ENCODE results near the gene MX2.

The MX2 gene

DNA sequence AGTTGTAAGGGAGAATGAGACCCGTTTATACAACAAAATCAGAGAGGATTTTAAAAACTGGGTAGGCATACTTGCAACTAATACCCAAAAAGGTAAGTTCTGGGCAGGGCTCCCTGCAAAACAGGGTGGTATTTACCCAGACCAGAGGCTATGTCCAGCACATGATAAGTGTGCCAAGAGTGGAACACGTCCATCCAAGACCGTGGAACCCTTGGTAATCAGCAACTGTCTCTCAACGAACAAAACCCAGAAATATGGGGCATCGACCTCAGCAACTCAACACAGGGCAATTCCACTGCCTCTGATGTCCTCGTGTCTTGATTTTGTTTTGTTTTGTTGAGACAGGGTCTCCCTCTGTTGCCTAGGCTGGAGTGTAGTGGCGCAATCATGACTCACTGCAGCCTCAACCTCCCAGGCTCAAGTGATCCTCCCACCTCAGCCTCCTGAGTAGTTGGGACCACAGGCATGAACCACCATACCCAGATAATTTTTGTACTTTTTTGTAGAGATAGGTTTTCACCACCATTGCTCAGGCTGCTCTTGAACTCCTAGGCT, 37.5 kb downstream of the MX2 start:
- no peak overlapping the region for H3K4me3 ChIP-seq (ENCODE audit: low read length)
- no peak for DNase-seq (ENCODE audit: low read depth)
- TF ChIP-seq, protein P1, sequence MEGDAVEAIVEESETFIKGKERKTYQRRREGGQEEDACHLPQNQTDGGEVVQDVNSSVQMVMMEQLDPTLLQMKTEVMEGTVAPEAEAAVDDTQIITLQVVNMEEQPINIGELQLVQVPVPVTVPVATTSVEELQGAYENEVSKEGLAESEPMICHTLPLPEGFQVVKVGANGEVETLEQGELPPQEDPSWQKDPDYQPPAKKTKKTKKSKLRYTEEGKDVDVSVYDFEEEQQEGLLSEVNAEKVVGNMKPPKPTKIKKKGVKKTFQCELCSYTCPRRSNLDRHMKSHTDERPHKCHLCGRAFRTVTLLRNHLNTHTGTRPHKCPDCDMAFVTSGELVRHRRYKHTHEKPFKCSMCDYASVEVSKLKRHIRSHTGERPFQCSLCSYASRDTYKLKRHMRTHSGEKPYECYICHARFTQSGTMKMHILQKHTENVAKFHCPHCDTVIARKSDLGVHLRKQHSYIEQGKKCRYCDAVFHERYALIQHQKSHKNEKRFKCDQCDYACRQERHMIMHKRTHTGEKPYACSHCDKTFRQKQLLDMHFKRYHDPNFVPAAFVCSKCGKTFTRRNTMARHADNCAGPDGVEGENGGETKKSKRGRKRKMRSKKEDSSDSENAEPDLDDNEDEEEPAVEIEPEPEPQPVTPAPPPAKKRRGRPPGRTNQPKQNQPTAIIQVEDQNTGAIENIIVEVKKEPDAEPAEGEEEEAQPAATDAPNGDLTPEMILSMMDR (IDR thresholded peaks at IDR 0.05; ENCODE audit: insufficient read depth, low read depth, low read length, missing control alignments): no peak

DNA sequence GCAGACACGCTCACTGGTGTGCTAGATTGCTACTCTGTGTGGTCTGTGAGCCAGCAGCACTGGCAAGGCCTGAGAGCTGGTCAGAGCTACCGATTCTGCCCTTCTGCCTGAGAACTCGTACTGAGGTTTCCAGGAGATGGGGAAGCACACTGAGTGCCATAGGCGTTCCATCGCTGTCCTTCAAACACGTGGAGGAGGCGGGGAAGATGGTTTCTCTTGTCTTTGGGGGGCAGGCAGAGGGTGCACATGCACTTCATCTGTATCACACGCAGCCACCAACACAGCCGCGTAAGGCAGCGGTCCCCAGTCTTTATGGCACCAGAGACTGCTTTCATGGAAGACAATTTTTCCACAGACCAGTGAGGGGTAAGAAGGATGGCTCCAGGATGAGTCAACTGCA, 40.4 kb downstream of the MX2 start:
- no peak overlapping the region for H3K4me3 ChIP-seq (ENCODE audit: low read length)
- TF ChIP-seq, protein P1 (IDR thresholded peaks at IDR 0.05; ENCODE audit: insufficient read depth, low read depth, low read length, missing control alignments): no peak
- DNase-seq (ENCODE audit: low read depth): no peak

DNA sequence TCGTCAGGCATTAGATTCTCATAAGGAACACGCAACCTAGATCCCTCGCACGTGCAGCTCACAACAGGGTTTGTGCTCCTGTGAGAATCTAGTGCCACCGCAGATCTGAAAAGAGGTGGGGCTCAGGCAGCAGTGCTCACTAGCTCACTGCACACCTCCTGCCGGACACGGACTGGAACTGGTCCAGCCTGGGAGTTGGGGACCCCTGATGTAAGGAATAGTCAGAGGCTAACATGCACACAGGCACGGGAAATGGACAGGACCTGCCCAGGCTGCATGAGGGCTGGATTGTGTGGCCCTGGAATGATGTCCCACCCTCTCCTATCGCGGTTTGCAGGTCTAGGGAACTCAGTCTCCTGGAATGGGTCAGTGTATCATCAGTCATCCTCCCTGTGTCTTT, 41.0 kb downstream of the MX2 start:
- DNase-seq (ENCODE audit: low read depth): no peak
- TF ChIP-seq, protein P1 (IDR thresholded peaks at IDR 0.05; ENCODE audit: insufficient read depth, low read depth, low read length, missing control alignments): no peak
- H3K4me3 ChIP-seq (ENCODE audit: low read length): no peak overlapping the region

DNA sequence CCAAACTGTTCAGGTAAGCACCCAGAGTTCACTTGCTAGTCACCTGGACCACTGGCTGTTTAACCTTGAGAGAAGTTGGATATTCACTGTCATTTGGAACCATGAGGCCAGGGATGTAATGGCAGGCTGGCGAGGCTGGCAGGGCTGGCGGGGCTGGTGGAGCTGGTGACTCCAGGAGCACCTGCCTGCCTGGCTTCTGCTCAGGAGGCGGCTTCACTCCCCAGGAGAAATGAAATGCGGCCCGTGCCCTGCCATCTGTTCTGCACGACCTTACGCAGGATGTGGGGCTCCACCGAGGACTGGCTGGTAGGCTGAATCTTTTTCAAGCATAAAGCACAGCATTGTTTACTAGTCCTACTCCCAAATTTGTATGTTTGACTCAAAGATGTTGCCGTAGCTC, 41.5 kb downstream of the MX2 start:
- no peak for DNase-seq (ENCODE audit: low read depth)
- no peak overlapping the region for H3K4me3 ChIP-seq (ENCODE audit: low read length)
- TF ChIP-seq, protein P1 (IDR thresholded peaks at IDR 0.05; ENCODE audit: insufficient read depth, low read depth, low read length, missing control alignments): no peak

DNA sequence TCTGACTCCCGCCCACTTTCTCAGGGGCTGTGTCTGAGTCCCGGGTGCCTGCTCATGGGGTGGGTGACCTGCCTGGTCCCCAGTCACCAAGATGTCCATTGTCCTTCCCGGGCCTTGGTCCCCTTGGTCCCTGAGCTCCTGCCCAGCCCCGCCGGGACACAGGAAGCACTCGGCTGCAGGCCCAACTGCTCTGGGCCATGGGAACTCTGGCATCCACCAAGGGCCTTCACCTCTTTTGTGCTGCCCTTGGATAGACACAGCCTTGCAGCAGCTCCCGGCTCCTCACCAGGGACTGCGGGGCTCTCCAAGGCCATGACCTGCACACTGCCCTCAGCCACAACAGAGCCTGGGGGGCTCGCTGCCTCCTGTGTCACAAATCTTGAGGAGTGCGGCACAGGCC, 42.1 kb downstream of the MX2 start:
- H3K4me3 ChIP-seq (ENCODE audit: low read length): no peak overlapping the region
- no peak for DNase-seq (ENCODE audit: low read depth)
- TF ChIP-seq, protein P1 (IDR thresholded peaks at IDR 0.05; ENCODE audit: insufficient read depth, low read depth, low read length, missing control alignments): no peak

DNA sequence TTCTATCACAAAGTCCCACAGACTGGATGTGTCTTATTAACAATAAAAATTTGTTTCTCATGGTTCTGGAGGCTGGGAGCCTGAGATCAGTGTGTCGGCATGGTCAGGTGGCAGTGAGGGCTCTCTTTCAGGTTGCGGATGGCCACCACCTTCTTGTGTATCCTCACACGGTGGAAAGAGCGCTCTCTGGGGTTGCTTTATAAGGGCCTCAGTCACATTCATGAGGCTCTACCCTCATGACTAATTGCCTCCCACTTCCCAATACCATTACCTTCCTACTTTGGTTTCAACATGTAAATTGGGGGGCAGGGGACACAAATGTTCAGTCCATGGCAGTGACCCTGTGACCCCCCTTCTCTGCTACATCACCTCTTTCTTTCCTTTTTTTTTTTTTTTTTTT, 43.5 kb downstream of the MX2 start:
- no peak for DNase-seq (ENCODE audit: low read depth)
- no peak overlapping the region for H3K4me3 ChIP-seq (ENCODE audit: low read length)
- TF ChIP-seq, protein P1 (IDR thresholded peaks at IDR 0.05; ENCODE audit: insufficient read depth, low read depth, low read length, missing control alignments): no peak

DNA sequence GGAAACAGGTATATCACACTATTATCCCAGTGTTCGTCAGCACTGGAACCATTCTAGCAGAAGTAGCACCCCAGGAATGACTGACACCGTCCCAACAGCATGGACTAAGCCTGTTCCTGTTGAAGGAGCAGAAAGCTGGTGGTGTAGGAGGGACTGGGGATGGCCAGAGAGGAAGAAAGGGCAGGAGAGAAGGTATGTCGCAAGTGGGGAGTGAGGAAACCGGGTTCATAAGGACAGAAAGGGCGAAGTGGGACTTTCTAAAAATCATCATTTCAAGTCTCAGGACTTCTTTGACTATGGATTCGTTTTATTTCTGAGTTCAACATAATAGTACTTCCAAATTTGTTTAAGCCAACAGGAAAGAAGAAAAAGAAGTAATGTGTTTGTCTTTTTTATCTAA, 44.5 kb downstream of the MX2 start:
- no peak overlapping the region for H3K4me3 ChIP-seq (ENCODE audit: low read length)
- DNase-seq (ENCODE audit: low read depth): no peak
- TF ChIP-seq, protein P1 (IDR thresholded peaks at IDR 0.05; ENCODE audit: insufficient read depth, low read depth, low read length, missing control alignments): no peak

Data from epithelial cell of esophagus (primary cell).